Lower leg skin (tissue), 4 donors: ENCODE data around the gene AKT1S1. TPM values are rescaled to one million over a fixed set of nuclear protein-coding genes. Genes with fewer than 3 reads are reported as not detected.

ENCODE experiments used
- DNase-seq, 2 donors: peaks; one replicate each; pipeline ENCODE4 v3.0.0-alpha.2; 2019; ENCODE audit warnings: low spot score in 2 of 2
- H3K4me3 ChIP-seq: fragments of 200-600 bp; sonication (generic); 2 replicates; pipeline ENCODE4 v1.5.1; 2017; ENCODE audit warnings: mild to moderate bottlenecking, low read depth; ENCODE audit not compliant: poor library complexity, severe bottlenecking
- POLR2A ChIP-seq, 2 donors: fragments of 450-650 bp; IDR thresholded peaks; one replicate each; pipeline ENCODE4 v1.6.1; 2016 to 2017; ENCODE audit warnings: antibody characterized with exemption in 2 of 2, mild to moderate bottlenecking in 1 of 2, moderate library complexity in 1 of 2
- WGBS, 2 donors: methylation state at CpG; one replicate each; pipeline ENCODE4 v1.1.5; 2018; 5-methylcytosine and 5-hydroxymethylcytosine counted together
- intact Hi-C: fragments of 100-400 bp; cut with DNase I; formaldehyde crosslinking; loops from one replicate; pipeline ENCODE4 v1.15.0; 2023; ENCODE audit warnings: low total_unique reads
- total RNA-seq, 4 donors: library from RNA; depleted of rRNA; stranded (reverse); fragments of >200 nt; gene quantifications; one replicate each; pipeline ENCODE4 v1.1.0, GENCODE V29; 2016
- TF ChIP-seq, protein P1 (sequence below), 3 donors: fragments of 450-650 bp; IDR thresholded peaks; one replicate each; pipeline ENCODE4 v1.5.1; 2016; ENCODE audit warnings: antibody characterized with exemption in 3 of 3, mild to moderate bottlenecking in 3 of 3, moderate library complexity in 2 of 3

AKT1S1 gene
- total RNA-seq, 4 donors from 2014 or later: 15.3 to 28.9 (median 23.8) TPM

DNA sequence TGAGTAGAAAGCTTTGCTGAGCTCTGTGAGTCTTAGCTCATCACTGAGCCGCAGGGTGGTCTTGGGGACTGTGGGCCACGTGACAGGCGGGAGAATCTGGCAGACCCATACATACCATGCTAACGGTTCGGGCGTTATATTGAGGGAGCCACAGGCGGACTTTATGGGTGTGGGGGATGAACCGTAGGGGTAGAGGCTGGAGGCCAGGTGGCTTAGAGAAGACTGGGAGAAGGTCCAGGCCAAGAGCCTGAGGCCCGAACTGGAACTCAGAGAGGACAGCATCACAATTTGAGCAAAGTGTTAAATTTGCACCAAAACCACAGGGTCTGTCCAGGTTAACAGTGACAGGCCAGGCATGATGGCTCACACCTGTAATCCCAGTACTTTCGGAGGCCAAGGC, 36.6 kb upstream of the AKT1S1 start:
- DNase-seq: no peak
- TF ChIP-seq, protein P1, sequence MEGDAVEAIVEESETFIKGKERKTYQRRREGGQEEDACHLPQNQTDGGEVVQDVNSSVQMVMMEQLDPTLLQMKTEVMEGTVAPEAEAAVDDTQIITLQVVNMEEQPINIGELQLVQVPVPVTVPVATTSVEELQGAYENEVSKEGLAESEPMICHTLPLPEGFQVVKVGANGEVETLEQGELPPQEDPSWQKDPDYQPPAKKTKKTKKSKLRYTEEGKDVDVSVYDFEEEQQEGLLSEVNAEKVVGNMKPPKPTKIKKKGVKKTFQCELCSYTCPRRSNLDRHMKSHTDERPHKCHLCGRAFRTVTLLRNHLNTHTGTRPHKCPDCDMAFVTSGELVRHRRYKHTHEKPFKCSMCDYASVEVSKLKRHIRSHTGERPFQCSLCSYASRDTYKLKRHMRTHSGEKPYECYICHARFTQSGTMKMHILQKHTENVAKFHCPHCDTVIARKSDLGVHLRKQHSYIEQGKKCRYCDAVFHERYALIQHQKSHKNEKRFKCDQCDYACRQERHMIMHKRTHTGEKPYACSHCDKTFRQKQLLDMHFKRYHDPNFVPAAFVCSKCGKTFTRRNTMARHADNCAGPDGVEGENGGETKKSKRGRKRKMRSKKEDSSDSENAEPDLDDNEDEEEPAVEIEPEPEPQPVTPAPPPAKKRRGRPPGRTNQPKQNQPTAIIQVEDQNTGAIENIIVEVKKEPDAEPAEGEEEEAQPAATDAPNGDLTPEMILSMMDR (IDR thresholded peaks at IDR 0.05): no peak
- no peak for TF ChIP-seq POLR2A (IDR thresholded peaks at IDR 0.05)
- intact Hi-C loops: no loop called here
- WGBS, 2 donors: 79 to 81% methylated on average over 10 of the region's 10 CpGs
- H3K4me3 ChIP-seq: no peak overlapping the region

DNA sequence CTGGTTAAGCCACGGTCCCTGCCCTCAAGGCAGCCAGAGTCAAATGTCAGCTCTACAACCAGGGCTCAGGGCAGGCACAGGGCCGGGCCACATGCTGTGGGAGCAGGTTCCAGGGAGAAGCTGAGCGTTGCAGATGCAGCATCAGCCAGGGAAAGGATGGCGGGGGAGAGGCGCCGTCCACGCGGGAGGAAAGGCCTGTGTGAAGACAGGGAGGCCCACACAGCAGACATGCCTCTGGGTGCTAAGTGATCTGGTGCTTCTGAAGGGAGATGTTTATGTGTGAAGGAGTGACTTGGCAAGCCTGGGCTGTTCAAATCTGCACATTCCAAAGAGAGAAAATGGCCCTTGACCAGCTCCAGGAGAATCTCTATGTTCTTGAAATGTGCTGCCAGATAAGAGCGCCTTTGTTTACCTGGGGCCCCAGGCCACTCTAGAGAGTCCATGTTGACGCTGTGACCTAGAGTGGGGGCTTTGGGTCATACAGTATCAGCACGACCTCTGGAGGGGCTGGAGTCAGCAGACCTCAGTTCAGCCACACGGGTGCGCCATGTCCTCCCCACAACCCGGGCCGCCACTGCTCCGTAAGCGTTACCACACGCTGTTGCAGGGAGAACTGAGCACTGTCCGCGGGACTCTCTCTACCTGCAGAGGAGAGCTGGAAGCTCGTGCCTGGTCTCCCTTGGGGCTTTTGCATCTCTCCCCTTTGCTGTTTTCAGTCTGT, 36.0 kb upstream of the AKT1S1 start:
- 84% methylated on average over 19 to 21 of the region's 21 CpGs for WGBS, 2 donors
- no peak for DNase-seq
- intact Hi-C loops: no loop called here
- TF ChIP-seq, protein P1 (IDR thresholded peaks at IDR 0.05): no peak
- TF ChIP-seq POLR2A (IDR thresholded peaks at IDR 0.05): no peak
- no peak overlapping the region for H3K4me3 ChIP-seq

- intact Hi-C loops: no loop called here
- DNase-seq: no peak
- WGBS, 2 donors: 57 to 64% methylated on average over 9 of the region's 9 CpGs
- TF ChIP-seq POLR2A (IDR thresholded peaks at IDR 0.05): no peak
- TF ChIP-seq, protein P1 (IDR thresholded peaks at IDR 0.05): no peak
- no peak overlapping the region for H3K4me3 ChIP-seq
Observed at GRCh38 chr19:49911381-49912145, 34.4 kb upstream of the AKT1S1 start.

DNA sequence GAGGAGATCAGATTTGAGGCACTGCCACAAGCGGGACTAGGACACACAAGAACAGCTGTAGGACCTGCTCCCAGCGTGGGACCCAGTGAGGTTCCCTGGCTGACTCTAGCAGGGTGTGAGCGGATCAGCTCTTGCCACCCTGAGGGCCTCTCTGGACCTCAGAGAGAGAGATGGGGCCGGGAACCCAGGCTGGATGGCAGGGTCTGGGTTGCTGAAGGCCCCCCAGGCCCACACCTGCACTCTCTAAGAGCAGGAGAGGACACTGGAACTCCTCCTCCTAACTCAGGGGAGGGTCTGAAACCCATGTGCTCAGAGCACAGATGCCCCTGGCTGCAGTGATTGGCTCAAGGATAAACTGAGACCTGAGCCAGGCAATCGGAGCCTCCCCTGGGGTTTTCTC, 33.0 kb upstream of the AKT1S1 start:
- no peak overlapping the region for H3K4me3 ChIP-seq
- DNase-seq: no peak
- TF ChIP-seq, protein P1 (IDR thresholded peaks at IDR 0.05): no peak
- TF ChIP-seq POLR2A (IDR thresholded peaks at IDR 0.05): no peak
- WGBS, 2 donors: 83 to 91% methylated on average over 4 to 5 of the region's 5 CpGs
- intact Hi-C loops: no loop called here

DNA sequence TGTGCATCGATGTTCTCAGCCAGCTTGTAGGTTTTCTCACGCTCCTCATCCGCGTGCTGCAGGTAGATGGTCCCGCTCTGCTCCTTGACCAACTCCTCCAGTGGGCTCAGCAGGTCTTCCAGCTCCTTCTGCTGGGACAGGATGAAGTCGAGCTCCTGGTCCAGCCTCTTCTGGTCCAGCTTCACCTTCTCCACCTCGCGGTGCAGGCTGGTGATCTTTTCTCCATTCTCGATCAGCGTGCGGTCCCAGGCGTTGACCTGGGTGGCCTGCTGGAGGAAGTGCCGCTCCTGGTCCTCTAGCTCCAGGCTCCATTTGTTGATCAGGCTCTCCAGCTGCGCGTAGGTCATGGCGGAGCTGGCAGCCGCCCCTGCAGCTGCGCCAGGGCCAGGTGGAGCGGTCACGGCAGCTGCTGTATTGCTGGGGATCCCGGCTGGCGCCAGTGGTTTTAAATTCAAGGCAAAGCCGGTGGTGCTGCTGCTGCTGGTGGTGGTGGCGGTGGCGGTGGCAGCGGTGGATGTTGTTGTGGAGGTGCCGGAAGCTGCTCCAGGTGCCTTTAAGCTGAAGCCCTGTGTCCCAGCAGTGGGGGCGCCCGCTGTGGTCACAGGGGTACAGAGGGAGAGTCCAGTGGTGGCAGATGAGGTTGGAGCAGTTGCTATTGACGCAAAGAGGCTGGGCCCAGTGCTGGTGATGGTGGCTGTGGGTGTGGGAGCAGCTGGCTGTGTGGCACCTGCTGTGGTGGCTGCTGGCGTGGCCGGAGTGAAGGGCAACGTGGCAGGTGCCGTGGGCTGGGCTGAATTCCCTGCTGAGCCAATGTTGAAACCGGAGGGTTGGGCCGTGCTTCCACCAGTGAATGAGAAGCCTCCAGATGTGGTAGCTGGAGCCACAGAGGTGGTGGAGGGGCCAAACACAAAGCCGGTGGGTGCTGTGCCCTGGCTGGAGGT, 31.6 kb upstream of the AKT1S1 start:
- 96% methylated on average over 37 of the region's 37 CpGs for WGBS, 2 donors
- DNase-seq: no peak
- intact Hi-C loops: no loop called here
- no peak overlapping the region for H3K4me3 ChIP-seq
- TF ChIP-seq POLR2A (IDR thresholded peaks at IDR 0.05): no peak
- TF ChIP-seq, protein P1 (IDR thresholded peaks at IDR 0.05): no peak
